A204.1 (cell line): ENCODE results near the gene DBP.
"Not testable (repeated sequence)": the region's sequence is repeated elsewhere in the genome, so short reads cannot be mapped to it uniquely, and the experiment has no call there.

Source experiments
- FAIRE-seq: peaks from 2 replicates; lab custom pipeline; 2012; peaks lifted over from hg19 to GRCh38; lab: Jason Lieb, UNC

The DBP gene

GRCh38 chr19:48665786-48666185, 28.6 kb upstream of the DBP start:
- FAIRE-seq, result no peak

- no peak for FAIRE-seq
Observed at GRCh38 chr19:48664476-48664875, 27.3 kb upstream of the DBP start.

- FAIRE-seq, result no peak
Observed at GRCh38 chr19:48663667-48664066, 26.5 kb upstream of the DBP start.

GRCh38 chr19:48661711-48662090, 24.5 kb upstream of the DBP start:
- no peak for FAIRE-seq

- FAIRE-seq, result peak; percentile 97
Observed at GRCh38 chr19:48660852-48661710, 23.9 kb upstream of the DBP start.

- FAIRE-seq, result no peak
Observed at GRCh38 chr19:48659768-48660167, 22.6 kb upstream of the DBP start.

GRCh38 chr19:48658483-48658882, 21.3 kb upstream of the DBP start:
- FAIRE-seq, result no peak

- not testable (repeated sequence) for FAIRE-seq
Observed at GRCh38 chr19:48657828-48658227, 20.6 kb upstream of the DBP start.

GRCh38 chr19:48656840-48657474, 19.8 kb upstream of the DBP start:
- no peak for FAIRE-seq

GRCh38 chr19:48654299-48655059, 17.3 kb upstream of the DBP start:
- FAIRE-seq, result no peak

GRCh38 chr19:48651683-48652048, 14.5 kb upstream of the DBP start:
- no peak for FAIRE-seq

GRCh38 chr19:48650974-48651682, 13.9 kb upstream of the DBP start:
- no peak for FAIRE-seq

- FAIRE-seq, result no peak
Observed at GRCh38 chr19:48648134-48648533, 11.0 kb upstream of the DBP start.

GRCh38 chr19:48646722-48647216, 9.6 kb upstream of the DBP start:
- no peak for FAIRE-seq

- no peak for FAIRE-seq
Observed at GRCh38 chr19:48646001-48646721, 9.0 kb upstream of the DBP start, which contains the start of gene CA11. TSS of gene CA11 (minus strand) at chr19:48646187. CDS start at chr19:48645632, 555 bp downstream.

- no peak for FAIRE-seq
Observed at GRCh38 chr19:48645620-48646000, 8.4 kb upstream of the DBP start.

- no peak for FAIRE-seq
Observed at GRCh38 chr19:48644839-48645619, 7.8 kb upstream of the DBP start.

- no peak for FAIRE-seq
Observed at GRCh38 chr19:48644355-48644754, 7.2 kb upstream of the DBP start.

- FAIRE-seq, result no peak
Observed at GRCh38 chr19:48642862-48643261, 5.7 kb upstream of the DBP start.

- no peak for FAIRE-seq
Observed at GRCh38 chr19:48641850-48642249, 4.7 kb upstream of the DBP start.
